HEK293 (cell line): Measurements from ENCODE around the gene DDIT4.
"Not testable (repeated sequence)": the region's sequence is repeated elsewhere in the genome, so short reads cannot be mapped to it uniquely, and the experiment has no call there.

ENCODE experiments used
- ZNF248 ChIP-seq: fragments of 450-650 bp; formaldehyde crosslinking; IDR thresholded peaks from 2 replicates; pipeline ENCODE4 v1.5.1; 2017; ENCODE audit warnings: missing biosample characterization, missing genetic modification characterization
- ZNF449 ChIP-seq: fragments of 450-650 bp; formaldehyde crosslinking; IDR thresholded peaks from 2 replicates; pipeline ENCODE4 v1.5.1; 2017; ENCODE audit warnings: missing biosample characterization, mild to moderate bottlenecking, missing genetic modification characterization, moderate library complexity
- ZNF501 ChIP-seq: fragments of 450-650 bp; formaldehyde crosslinking; IDR thresholded peaks from 2 replicates; pipeline ENCODE4 v1.5.1; 2016; ENCODE audit warnings: missing biosample characterization, missing genetic modification characterization
- ZNF747 ChIP-seq: fragments of 450-650 bp; formaldehyde crosslinking; IDR thresholded peaks from 2 replicates; pipeline ENCODE4 v1.5.1; 2016; ENCODE audit warnings: missing biosample characterization, missing genetic modification characterization
- TF ChIP-seq, protein P1 (sequence below): fragments of 450-650 bp; formaldehyde crosslinking; IDR thresholded peaks from 2 replicates; pipeline ENCODE4 v1.5.1; 2016; ENCODE audit warnings: missing biosample characterization, missing genetic modification characterization
- TF ChIP-seq, protein P2 (sequence below): fragments of 450-650 bp; formaldehyde crosslinking; IDR thresholded peaks from 2 replicates; pipeline ENCODE4 v1.5.1; 2016; ENCODE audit warnings: missing biosample characterization, missing genetic modification characterization

DNA sequence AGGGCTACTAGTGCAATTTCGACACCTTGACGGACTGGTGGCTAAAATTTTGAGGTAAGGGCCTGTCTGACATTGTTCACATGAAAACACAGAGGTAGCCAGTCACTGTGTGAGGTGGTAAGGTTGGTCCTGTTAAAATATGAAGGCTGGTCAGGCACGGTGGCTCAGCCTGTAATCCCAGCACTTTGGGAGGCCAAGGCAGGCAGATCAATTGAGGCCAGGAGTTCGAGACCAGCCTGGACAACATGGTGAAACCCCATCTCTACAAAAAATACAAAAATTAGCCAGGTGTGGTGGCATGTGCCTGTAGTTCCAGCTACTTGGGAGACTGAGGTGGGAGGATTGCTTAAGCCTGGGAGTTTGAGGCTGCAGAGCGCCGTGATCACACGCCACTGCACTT, 34.0 kb downstream of the DDIT4 start:
- not testable (repeated sequence) for TF ChIP-seq ZNF747, ZNF449, ZNF501, ZNF248 (tag by site-specific recombination)
- TF ChIP-seq, protein P1, sequence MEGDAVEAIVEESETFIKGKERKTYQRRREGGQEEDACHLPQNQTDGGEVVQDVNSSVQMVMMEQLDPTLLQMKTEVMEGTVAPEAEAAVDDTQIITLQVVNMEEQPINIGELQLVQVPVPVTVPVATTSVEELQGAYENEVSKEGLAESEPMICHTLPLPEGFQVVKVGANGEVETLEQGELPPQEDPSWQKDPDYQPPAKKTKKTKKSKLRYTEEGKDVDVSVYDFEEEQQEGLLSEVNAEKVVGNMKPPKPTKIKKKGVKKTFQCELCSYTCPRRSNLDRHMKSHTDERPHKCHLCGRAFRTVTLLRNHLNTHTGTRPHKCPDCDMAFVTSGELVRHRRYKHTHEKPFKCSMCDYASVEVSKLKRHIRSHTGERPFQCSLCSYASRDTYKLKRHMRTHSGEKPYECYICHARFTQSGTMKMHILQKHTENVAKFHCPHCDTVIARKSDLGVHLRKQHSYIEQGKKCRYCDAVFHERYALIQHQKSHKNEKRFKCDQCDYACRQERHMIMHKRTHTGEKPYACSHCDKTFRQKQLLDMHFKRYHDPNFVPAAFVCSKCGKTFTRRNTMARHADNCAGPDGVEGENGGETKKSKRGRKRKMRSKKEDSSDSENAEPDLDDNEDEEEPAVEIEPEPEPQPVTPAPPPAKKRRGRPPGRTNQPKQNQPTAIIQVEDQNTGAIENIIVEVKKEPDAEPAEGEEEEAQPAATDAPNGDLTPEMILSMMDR (tag by site-specific recombination) = not testable (repeated sequence)
- TF ChIP-seq, protein P2, sequence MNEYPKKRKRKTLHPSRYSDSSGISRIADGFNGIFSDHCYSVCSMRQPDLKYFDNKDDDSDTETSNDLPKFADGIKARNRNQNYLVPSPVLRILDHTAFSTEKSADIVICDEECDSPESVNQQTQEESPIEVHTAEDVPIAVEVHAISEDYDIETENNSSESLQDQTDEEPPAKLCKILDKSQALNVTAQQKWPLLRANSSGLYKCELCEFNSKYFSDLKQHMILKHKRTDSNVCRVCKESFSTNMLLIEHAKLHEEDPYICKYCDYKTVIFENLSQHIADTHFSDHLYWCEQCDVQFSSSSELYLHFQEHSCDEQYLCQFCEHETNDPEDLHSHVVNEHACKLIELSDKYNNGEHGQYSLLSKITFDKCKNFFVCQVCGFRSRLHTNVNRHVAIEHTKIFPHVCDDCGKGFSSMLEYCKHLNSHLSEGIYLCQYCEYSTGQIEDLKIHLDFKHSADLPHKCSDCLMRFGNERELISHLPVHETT (tag by site-specific recombination) = not testable (repeated sequence)
